Activated B cell treated with CpG ODN at 0.5 μM for 24 hours (primary cell): Measurements from ENCODE around the gene XPR1. TPM values are rescaled to one million over a fixed set of nuclear protein-coding genes. Genes with fewer than 3 reads are reported as not detected.
"Not testable (repeated sequence)": the region's sequence is repeated elsewhere in the genome, so short reads cannot be mapped to it uniquely, and the experiment has no call there.

ENCODE experiments used
- ATAC-seq: fragments of 200-7000 bp; cut with Tn5 transposase; one replicate; pipeline ENCODE4 v1.10.0; 2021; ENCODE audit warnings: low read depth, mild to moderate bottlenecking, moderate library complexity
- CTCF ChIA-PET: fragments of 350-600 bp; sonication (Branson Sonifier 250); formaldehyde crosslinking; loops from one replicate; lab custom pipeline; 2021; ENCODE audit warnings: antibody characterized with exemption; lab: Charles Lee
- POLR2A ChIA-PET: fragments of 350-600 bp; sonication (Branson Sonifier 250); formaldehyde crosslinking; loops from one replicate; lab custom pipeline; 2021; ENCODE audit warnings: antibody characterized with exemption; lab: Charles Lee
- DNase-seq: peaks from one replicate; pipeline ENCODE4 v3.0.0; 2022
- H3K27ac Mint-ChIP-seq: one replicate; pipeline ENCODE4 v1.8.0; 2020; ENCODE audit warnings: mixed read lengths
- H3K27me3 Mint-ChIP-seq: one replicate; pipeline ENCODE4 v1.8.0; 2021; ENCODE audit warnings: mixed read lengths
- H3K36me3 Mint-ChIP-seq: one replicate; pipeline ENCODE4 v1.8.0; 2021; ENCODE audit warnings: low read depth, mixed read lengths
- H3K4me1 Mint-ChIP-seq: one replicate; pipeline ENCODE4 v1.8.0; 2021; ENCODE audit warnings: mixed read lengths
- H3K4me3 Mint-ChIP-seq: one replicate; pipeline ENCODE4 v1.8.0; 2020; ENCODE audit warnings: mild to moderate bottlenecking, mixed read lengths
- H3K9me3 Mint-ChIP-seq: one replicate; pipeline ENCODE4 v1.8.0; 2020; ENCODE audit warnings: mixed read lengths
- CTCF ChIP-seq: fragments of 200-600 bp; IDR thresholded peaks from one replicate; pipeline ENCODE4 v1.8.0; 2022; ENCODE audit warnings: antibody characterized with exemption, mild to moderate bottlenecking
- intact Hi-C: fragments of 100-400 bp; cut with micrococcal nuclease; formaldehyde crosslinking; loops from one replicate; pipeline ENCODE4 v1.15.1; 2024
- total RNA-seq: library from RNA; stranded (reverse); gene quantifications from 2 replicates; pipeline ENCODE4 v1.2.3, GENCODE V29; 2022

The XPR1 gene
- total RNA-seq, 1 donor from 2014 or later, result 20.4 TPM

DNA sequence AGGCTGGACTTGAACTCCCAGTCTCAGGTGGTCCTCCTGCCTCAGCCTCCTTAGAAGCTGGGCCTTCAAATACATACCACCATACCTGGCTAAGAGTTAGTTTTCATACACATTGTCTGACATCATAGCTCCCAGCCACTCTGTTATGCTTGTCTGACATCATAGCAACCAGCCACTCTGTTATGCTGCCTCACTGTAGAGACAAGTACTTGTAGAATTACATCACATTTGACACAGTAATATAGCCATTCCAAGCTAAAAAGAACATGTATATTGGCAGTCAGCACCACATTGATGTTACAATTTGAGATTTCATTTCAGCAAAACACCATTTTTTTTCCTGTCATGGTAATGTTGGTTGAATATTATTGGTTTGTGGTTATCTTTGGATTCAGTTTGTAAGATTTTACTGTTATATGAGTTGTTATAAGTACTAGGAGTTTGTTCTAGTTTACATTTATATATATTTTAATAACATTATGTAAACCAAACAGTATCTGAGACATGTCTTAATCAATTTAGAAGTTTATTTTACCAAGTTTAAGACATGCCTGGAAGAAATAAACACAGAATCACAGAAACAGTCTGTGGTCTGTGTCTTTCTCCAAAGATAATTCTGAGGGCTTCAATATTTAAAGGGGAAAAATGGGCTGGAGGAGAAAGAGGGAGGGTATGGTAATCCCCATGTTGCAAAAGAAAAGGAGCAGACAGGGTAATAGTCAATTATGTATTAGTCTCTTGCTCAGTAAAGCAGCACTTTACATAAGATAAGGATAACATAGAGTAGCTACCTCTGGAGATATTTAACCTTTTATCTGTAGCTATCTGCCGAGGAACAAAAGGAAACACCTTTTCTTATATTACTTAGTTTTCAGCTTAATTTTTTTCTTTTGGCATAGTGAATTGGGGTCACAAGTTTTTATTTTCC lies 43.0 kb downstream of the XPR1 start:
- no peak overlapping the region for H3K4me3 Mint-ChIP-seq
- CTCF ChIA-PET, result no interaction called here
- H3K4me1 Mint-ChIP-seq, result peaks cover 4% of the 10 kb centered on the region
- POLR2A ChIA-PET, result no interaction called here
- TF ChIP-seq CTCF, result no peak
- DNase-seq, result no peak
- H3K9me3 Mint-ChIP-seq, result peaks cover 15% of the 10 kb centered on the region
- H3K27me3 Mint-ChIP-seq, result no peaks in the 10 kb centered on the region
- no peak overlapping the region for H3K27ac Mint-ChIP-seq
- intact Hi-C loops, result no loop called here
- H3K36me3 Mint-ChIP-seq, result peaks cover 32% of the 10 kb centered on the region
- ATAC-seq, result no peak

GRCh38 chr1:180675586-180675985 lies 43.8 kb downstream of the XPR1 start:
- Mint-ChIP-seq H3K9me3 (peaks cover 16% of the 10 kb centered on the region), H3K27me3 (no peaks in the 10 kb centered on the region), H3K4me3 (no peak overlapping the region), H3K36me3 (peaks cover 32% of the 10 kb centered on the region), H3K4me1 (peaks cover 4% of the 10 kb centered on the region), H3K27ac (no peak overlapping the region)
- ATAC-seq, result no peak
- CTCF ChIA-PET, result no interaction called here
- intact Hi-C loops, result no loop called here
- DNase-seq, result no peak
- POLR2A ChIA-PET, result no interaction called here
- TF ChIP-seq CTCF, result no peak

GRCh38 chr1:180680558-180681144 lies 48.8 kb downstream of the XPR1 start:
- no peak overlapping the region for H3K27ac Mint-ChIP-seq
- intact Hi-C loops, result no loop called here
- no peak overlapping the region for H3K4me3 Mint-ChIP-seq
- H3K9me3 Mint-ChIP-seq, result peaks cover 9% of the 10 kb centered on the region
- ChIA-PET CTCF (no interaction called here), POLR2A (no interaction called here)
- H3K36me3 Mint-ChIP-seq, result peaks cover 42% of the 10 kb centered on the region
- no peak for ATAC-seq
- no peaks in the 10 kb centered on the region for H3K4me1 Mint-ChIP-seq
- no peak for TF ChIP-seq CTCF
- H3K27me3 Mint-ChIP-seq, result no peaks in the 10 kb centered on the region
- DNase-seq, result no peak

- H3K27ac Mint-ChIP-seq, H3K9me3 Mint-ChIP-seq, H3K4me3 Mint-ChIP-seq, H3K27me3 Mint-ChIP-seq, DNase-seq, POLR2A ChIA-PET, ATAC-seq, CTCF ChIA-PET, intact Hi-C loops, H3K4me1 Mint-ChIP-seq: not testable (repeated sequence)
- peaks cover 40% of the 10 kb centered on the region for H3K36me3 Mint-ChIP-seq
Observed at GRCh38 chr1:180683117-180683516, 51.3 kb downstream of the XPR1 start.

- no peak overlapping the region for H3K4me3 Mint-ChIP-seq
- peaks cover 27% of the 10 kb centered on the region for H3K36me3 Mint-ChIP-seq
- ChIA-PET POLR2A (no interaction called here), CTCF (no interaction called here)
- ATAC-seq (no peak), DNase-seq (no peak)
- H3K27ac Mint-ChIP-seq, result no peak overlapping the region
- H3K4me1 Mint-ChIP-seq, result peaks cover 2% of the 10 kb centered on the region
- intact Hi-C loops, result no loop called here
- no peak for TF ChIP-seq CTCF
- H3K9me3 Mint-ChIP-seq, result peaks cover 10% of the 10 kb centered on the region
- H3K27me3 Mint-ChIP-seq, result no peaks in the 10 kb centered on the region
Observed at GRCh38 chr1:180691322-180691913, 59.6 kb downstream of the XPR1 start.
